Central memory CD4-positive, alpha-beta T cell (primary cell): Measurements from ENCODE around the gene PKDCC.

Experiments
- DNase-seq: peaks from one replicate; pipeline ENCODE4 v3.0.0; 2022
- total RNA-seq, 3 experiments: gene quantifications; one replicate each; lab custom pipeline; 2026; lab: John Stamatoyannopoulos, UW

PKDCC gene, protein sequence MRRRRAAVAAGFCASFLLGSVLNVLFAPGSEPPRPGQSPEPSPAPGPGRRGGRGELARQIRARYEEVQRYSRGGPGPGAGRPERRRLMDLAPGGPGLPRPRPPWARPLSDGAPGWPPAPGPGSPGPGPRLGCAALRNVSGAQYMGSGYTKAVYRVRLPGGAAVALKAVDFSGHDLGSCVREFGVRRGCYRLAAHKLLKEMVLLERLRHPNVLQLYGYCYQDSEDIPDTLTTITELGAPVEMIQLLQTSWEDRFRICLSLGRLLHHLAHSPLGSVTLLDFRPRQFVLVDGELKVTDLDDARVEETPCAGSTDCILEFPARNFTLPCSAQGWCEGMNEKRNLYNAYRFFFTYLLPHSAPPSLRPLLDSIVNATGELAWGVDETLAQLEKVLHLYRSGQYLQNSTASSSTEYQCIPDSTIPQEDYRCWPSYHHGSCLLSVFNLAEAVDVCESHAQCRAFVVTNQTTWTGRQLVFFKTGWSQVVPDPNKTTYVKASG
- total RNA-seq = 0 reads per million in 3 experiments

DNA sequence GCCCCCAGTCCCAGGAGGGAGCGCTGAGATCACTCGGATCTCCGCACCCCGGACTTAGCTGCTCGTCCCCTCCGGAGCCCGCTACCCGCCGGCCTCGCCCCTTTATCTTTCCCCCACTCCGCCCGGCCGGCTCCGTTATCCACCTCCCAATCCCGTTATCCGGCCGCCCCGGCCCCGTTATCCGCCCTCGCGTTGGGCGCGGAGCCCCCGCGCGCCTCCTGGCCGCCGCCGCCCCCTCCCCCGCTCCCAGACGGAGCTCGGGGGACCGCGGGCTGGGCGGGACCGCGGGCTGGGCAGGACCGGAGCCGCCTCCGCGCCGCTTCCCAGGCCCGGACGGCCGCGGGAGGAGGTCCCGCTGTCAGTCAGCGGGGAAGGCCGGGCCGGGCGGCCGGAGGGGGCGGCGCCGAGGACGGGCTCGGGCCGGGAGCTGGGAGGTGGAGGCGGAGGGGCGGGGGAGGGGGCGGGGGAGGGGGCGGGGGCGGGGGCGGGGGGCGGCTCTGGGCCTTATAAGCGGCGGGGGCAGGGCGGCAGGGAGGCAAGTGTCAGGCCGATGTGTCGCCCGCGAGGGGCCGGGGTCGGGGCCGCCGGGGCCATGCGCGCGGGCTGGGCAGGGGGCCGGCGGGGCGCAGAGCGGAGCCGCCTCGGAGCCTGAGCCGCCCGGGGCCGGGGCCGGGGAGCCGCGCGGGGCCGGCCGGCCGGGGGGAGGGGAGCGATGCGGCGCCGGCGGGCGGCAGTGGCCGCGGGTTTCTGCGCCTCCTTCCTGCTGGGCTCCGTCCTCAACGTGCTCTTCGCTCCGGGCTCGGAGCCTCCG, at the start of gene PKDCC:
Gene PKDCC, plus strand, starts transcription at position 534 of the 811 bp plus-strand sequence. Its CDS starts 179 bp downstream, at position 713.
- DNase-seq = no peak

DNA sequence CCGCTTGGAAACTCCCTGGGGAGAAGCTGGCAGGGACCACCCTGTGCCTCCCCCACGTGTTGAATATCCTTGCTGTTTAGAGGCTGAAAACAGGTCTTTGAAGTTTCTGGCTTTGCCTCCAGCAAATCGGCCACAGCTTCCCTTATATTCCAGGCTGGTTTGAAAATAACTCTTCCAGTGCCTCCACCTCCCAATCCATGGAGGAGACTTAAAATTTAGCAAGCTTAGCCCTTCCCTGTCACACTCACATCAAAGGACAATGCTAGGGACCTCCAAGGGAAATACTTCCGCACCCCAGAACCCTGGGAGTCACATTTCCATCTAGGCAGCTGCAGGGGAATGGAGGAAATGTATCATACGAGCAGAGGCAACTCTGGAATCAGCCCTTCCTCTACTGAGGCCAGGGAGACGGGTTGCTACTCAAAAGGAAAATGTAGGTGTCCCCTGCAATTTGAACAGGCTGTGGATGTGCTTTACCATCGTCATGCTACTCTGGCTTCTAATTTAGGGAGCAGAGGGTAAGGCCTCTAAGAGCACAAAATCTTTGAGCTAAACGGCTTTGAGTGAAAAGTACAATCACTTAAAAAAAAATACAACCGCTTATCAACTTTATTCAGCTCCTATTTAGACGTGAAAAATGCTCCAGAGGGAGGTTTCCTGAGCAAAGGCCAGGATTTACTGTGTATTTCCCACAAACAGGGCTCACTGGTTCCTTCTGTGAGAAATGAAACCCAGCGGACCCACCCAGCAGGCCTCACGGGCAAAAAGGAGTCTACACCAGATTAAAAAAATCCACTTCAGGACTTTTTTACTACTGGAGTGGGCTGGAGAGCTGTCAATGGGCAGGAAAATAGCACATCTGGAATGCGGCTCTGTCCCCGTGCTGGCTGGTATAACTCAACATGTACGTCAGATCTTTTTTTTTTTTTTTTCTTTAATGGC, 49.4 kb upstream of the PKDCC start:
- DNase-seq = no peak

DNA sequence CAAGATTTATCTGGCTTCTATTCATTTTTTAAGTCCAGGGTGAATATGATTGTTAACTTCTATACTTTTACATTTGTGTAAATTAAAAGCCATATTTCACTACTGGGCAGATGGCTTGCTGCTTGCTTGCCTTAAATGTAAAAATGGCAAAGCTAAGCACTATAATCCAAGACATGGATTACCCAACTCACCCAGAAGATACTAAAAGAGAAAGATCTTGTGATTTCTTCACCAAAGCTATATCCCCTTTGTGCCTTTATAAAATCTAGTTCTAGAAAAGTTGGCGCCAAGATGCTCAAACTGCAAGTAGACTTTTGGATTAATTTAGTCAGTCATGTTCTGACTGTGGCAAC, 48.7 kb upstream of the PKDCC start:
- no peak for DNase-seq

DNA sequence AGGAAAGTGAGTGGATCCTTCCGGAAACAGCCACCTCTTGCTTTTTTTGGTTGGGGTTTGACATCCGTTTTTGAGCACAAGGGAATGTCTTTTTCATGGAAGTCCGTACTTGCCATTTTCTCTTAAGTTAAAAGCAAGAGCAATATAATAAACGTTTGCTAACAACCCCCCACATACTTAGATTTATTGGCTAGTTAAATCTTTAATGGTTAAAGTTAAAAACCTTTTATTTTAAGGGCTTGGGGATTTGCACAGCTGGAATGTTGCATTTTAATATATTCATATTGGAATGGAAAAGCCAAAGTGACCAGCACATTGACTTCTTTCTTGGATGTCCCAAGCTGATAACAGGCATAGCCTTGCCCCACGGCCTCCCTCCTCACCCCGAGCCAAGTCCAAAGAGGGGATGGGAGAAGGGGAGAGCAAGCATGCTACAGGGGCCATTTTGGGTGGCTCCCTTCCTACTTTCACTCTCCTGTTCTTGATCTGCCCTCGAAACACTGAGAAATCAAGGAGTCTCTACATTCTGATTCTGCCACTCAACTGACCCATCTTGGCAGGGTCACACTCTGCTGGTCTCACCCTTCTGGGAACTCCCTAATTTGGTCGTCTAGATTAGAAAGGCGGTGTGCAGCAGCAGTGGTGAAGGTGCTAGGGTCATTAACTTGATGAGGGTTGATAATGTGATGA, 48.1 kb upstream of the PKDCC start:
- no peak for DNase-seq

DNA sequence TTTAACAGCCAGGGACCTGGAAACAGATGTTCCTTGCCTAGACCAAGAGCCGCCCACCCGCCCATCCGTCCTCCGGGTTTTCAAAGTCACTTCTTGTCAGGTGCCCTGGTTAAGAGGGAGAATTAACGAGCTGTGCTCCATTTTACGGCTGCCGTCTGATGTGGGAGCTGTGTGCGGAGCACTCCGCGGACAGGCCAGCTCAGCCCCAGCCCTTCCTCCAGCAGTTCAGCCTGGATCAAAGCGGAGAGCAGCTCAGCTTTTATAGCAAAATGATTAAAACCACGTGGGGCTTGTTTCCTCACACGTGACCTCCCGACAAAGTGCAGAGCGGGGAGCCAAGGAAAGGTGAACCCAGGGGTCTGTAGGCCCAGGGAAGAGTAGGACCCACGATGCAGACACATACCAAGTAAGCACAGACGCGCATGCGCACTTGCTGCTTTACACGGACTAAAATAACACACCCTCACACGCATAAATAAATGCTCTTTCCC, 46.1 kb upstream of the PKDCC start:
- DNase-seq = no peak

DNA sequence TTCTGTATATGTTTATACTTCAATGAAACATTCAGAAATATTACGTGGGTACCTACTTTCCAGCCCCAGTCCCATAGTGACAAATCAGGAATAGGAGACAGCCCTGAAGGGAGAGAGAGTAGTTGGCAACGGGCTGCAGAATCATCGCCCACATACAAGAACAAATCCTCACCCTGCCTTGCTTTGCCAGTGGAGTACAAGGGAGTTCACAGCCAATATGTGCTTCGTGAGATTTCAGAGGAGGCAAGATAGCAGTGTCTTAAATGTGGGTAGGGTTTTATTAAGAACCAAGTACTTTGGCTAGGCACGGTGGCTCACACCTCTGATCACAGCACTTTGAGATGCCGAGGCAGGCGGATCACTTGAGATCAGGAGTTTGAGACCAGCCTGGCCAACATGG, 40.3 kb upstream of the PKDCC start:
- no peak for DNase-seq

DNA sequence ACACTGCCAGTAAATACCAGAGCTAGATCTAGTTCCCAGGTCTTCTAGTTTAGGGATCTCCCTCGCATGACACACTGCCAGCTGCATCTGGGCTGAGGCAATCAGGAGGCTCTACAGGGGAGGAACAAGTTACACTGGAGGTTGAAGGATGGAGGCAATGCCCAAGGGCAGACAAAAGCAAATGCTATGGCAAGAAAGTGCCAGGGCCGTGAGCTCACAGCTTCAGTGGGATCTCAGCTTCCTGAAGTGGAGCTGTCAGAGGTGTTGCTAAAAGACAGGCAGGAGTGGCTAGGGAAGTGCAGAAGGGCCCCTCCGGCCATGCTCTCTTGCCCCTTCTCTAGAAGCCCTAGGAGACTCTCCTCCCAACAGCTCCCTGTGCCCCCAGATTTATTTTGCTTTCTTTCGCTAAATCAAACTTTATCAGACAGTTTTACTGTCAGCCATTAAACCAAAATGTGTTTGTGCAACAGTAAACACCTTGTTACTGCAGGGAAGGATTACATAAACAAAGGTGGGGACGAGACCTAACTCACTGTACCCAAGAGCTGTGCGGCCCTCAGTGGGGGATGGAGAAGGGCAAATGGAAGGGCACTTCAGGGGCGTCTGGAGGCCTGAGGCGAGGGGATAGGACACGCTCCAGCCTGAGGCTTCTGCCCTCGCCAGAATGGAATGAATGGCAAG, 39.4 kb upstream of the PKDCC start:
- no peak for DNase-seq

DNA sequence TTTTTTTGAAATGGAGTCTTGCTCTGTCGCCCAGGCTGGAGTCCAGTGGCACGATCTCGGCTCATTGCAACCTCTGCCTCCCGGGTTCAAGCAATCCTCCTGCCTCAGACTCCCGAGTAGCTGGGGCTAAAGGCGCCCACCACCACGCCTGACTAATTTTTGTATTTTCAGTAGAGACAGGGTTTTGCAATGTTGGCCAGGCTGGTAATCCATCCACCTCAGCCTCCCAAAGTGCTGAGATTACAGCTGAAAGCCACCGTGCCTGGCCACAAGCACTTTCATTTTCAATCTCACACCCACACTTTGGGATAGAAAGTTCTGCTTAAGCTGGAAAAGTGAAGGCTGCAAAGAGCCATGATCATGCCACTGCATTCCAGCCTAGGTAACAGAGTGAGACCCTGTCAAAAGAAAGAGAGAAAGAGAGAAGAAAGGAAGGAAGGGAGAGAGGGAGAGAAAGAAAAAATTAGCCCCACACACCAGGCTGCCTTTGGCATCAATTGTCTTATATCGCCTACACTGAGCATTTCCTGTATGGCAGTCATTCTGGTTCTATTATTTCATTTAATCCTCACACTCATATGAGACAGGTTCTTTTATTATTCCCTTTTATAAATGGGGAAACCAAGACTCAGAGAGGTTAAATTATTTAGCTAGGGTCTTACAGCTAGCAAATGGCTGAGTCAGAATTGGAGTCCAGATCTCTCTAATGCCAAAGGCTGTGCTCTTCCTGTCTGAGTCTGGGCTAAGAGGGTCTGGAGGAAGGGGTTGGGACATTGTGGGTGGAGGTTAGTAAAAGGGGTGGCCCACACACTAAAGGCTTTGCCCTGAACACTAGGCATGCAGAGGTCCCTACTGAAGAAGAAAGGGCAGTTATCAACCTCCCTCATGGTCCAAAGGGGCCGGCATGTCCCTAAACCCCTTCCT, 37.9 kb upstream of the PKDCC start:
- no peak for DNase-seq

DNA sequence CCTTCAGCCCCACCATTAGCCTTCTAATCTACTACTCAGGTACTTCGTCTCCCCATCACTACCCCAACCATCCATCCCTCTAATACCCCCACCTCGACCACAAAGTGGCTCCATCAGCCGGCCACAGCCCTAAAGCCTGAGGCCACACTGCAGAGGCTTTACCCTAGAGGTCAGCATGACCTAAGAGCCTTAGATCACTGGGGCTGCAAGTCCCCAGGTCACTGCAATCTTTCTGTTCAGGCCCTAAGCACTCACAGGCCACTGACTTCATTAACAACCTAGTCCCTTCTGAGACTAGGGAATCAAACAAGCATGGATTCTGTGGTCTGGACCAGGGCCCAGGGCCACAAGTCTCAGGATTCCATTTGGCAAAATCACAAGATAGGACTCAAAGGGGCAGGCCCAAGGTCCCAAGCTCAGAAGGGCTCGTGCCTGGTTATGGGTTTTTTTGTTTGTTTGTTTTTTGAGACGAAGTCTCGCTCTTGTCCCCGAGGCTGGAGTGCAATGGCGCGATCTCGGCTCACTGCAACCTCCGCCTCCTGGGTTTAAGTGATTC, 37.0 kb upstream of the PKDCC start:
- no peak for DNase-seq

DNA sequence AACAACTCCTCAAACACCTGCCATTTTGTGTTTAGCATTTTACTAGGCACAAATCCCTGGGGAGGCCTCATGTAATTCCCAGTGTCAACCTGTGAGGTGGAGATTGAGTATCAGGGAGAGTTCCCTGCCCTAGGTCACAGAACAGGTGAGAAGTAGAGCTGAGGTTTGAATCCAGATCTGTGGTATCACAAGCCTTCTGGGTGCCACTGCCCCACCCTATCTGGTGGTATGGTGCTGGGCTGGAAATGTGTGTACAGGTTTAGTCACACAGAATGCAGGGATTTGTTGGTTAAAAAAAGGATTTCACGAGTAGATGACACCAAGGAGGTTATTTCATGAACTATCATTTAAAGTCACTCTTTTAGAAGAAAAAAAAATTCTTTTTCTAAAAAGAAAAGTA, 35.7 kb upstream of the PKDCC start:
- no peak for DNase-seq

DNA sequence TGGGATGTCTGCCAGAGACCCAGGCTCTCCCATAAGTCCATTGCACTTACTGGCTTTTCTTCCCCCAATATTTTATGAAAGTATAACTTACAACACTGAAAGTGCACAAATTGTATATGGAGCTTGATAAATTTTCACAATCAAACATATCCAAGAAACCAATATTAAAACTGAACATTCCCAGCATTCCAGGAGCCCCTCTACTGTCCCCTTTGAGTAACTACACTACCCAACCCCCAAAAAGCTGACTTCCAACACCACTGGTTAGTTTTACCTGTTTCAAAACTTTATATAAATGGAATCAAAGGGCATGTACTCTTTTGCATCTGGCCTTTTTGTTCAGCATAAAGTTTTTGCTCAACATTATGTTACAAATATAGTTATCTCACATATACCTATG, 35.2 kb upstream of the PKDCC start:
- no peak for DNase-seq

DNA sequence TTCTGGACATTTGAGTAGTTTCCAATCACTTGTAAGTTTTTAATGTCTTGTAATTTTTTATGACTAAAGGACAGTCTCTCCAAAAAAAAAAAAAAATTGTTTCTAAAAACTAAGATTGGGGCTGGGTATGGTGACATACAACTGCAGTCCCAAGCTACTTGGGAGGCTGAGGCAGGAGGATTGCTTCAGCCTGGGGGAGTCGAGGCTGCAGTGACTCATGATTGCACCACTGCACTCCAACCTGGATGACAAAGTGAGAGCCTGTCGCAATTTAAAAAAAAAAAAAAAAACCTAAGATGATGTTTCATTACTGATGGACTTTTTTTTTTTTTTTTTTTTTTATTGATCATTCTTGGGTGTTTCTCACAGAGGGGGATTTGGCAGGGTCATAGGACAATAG, 34.4 kb upstream of the PKDCC start:
- no peak for DNase-seq

DNA sequence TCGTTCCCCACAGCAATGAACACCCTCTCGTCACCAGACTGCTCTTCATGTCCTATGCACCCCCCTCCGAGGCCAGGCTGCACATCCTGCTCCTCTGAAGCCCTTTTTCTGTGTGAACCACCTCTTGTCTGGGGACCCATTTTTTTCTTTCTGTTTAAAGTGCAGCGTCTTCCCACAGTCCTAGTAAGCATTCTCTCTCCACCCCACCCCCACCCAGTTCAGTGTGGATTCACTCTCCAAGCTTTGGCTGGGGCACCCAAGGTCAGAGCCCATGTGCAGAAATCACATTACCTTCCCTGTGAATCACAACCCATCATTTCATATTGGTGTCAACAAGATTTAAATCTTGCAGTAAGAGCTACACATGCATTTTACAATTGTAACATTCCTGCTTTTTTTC, 26.4 kb upstream of the PKDCC start:
- DNase-seq = no peak

DNA sequence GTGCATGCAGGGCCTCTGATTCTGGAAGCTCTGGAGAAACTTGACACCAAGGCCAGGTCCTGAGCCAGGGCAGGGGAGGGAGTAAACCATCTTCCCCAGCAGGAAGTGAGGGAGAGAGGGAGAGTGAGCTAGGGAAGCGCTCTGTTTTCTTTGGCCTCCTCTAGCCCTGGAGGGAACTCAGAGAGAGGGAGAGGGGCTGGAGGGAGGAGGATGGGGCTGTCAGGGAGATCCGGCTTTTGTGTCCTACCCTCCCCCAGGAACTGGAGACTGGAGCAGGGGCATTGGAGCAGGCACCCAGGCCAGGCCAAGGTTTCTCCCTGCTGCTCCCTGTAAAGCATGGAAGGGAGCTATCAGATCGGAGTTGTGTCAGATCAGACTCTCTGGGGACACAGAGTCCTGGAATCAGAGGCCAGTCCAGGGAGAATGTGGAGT, 22.7 kb upstream of the PKDCC start:
- DNase-seq = no peak

DNA sequence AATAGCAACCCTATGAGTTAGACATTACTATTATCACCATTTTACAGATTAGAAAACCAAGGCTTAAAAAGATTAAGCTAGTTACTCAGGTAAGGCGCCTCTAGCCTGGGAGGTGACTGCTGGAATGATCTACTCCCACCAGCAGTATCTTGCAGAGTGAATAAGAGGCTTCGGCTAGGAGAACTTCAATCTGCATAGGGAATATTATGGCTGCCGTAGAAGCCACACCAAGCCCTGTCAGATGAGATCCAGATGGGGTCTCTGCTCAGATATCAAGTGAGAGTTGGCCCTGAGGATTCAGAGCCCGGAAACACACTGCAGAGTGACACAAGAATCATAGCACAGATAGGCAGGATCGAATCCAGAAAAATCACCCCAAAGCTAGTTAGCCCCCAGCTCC, 21.5 kb upstream of the PKDCC start:
- no peak for DNase-seq

DNA sequence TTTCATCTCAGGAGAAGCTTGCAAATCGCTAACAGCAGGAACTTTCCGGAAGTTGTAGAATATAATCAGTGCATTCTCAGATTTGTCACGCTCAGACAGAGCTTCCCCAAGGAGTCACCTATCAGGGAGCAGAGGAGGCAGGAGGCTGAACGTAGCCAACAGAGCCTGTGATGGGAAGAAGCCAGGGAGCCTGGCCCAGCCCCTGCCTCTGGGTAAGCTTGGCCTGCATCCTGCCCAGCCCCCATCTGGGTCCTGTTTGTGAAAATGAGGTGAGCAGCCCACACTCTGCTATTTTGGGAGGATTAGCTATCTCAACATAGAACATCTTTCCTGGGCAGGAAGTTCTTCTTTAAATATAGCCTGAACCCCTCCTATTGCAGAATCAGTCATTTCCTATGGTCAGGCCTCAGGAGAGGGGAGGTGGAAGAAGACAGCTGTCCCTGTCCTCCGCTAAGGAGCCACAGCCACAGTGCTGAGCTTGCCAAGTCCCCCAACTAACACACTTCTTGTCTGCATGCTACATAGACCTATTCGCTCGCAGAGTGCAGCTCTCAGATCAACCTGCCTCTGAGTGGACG, 19.2 kb upstream of the PKDCC start:
- no peak for DNase-seq

DNA sequence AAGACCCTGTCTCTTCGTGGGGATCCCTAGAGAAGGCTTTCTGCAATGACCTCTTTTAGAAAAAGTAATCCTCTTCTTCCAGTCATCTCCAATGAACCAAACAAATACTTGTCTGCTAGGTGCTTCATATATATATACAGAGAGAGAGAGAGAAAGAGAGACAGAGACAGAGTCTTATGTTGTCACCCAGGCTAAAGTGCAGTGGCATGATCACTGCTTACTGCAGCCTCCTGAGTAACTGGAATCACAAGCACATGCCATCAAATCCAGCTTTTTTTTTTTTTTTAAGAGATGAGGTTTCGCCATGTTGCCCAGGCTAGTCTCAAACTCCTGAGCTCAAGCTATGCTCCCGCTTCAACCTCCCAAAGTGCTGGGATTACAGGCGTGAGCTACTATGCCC, 18.6 kb upstream of the PKDCC start:
- no peak for DNase-seq

DNA sequence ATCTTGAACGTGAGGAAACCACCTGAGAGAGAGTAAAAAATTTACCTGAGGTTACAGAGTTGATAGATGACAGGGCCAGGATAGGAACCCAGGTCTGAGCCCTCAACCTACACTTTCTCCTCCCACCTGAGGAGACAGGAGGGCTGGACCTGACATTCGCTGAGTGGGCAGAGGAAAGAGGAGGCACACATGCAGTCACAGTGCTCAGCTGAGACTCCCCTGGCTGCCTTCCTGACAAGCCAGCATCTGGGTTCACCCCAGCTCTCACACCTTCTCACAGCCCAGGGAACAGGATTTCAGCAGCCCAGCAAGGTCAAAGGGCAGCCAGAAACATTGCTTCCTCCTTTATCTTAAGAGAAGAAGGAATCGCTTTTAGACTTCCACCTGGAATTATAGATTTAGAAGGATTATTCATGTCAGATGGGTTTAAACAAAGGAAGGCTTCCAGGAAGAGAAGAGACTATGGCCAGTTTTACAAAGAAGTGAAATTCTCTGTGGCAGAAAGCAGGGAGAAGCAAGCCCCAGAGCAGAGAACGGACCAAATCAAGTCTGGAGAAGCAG, 18.1 kb upstream of the PKDCC start:
- no peak for DNase-seq

DNA sequence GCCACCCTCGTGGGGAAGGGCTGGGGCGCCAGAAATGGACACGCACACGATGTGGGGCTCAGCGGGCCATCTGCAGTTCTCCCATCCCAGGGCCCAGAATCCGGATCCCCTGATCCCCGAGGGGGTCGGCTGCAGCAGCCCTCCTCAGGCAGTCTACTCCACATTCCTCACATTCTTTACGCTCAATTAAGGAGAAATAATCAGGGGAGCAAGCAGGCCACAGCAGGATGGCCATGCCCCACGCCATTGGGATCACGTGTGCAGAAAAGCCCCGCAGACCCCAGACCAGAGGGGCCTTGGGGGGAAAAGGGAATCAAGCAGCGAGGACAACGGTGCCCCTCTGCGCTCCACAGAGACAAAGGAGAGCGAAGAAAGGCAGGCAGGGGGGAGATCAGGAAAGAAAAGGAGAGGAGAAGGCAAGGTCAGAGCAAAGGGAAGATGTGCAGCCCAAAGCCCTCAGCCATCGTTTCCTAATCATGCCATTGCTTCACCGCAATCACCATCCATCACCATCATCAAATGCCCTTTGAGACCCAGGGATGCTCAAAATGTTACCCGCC, 17.5 kb upstream of the PKDCC start:
- DNase-seq = no peak
